K562 (cell line): ENCODE measurements around the gene LSM8. TPM values are rescaled to one million over a fixed set of nuclear protein-coding genes. Genes with fewer than 3 reads are reported as not detected.

ENCODE experiments used
- ARID1B ChIP-seq: fragments of 450-650 bp; IDR thresholded peaks from 2 replicates; pipeline ENCODE4 v1.6.1; 2016; ENCODE audit warnings: antibody characterized with exemption, mild to moderate bottlenecking, inconsistent platforms
- ARNT ChIP-seq, 2 experiments: fragments of 450-650 bp; IDR thresholded peaks; 2 replicates each; pipeline ENCODE4 v1.6.1; 2016; ENCODE audit warnings: mild to moderate bottlenecking in 1 of 2
- CREB5 ChIP-seq: fragments of 250-450 bp; sonication (Bioruptor Pico); IDR thresholded peaks from 2 replicates; pipeline ENCODE4 v1.5.0; 2020; ENCODE audit warnings: mild to moderate bottlenecking
- GABPB1 ChIP-seq: sonication (generic); formaldehyde crosslinking; IDR thresholded peaks from 2 replicates; pipeline ENCODE4 v1.8.0; 2022; ENCODE audit warnings: mild to moderate bottlenecking, missing genetic modification reagents
- GATA2 ChIP-seq: sonication (generic); formaldehyde crosslinking; IDR thresholded peaks from 2 replicates; pipeline ENCODE4 v1.4.0; 2020; ENCODE audit warnings: mild to moderate bottlenecking, missing genetic modification reagents
- GMEB1 ChIP-seq: fragments of 250-450 bp; sonication (Bioruptor Pico); IDR thresholded peaks from 2 replicates; pipeline ENCODE4 v1.4.0; 2020; ENCODE audit warnings: mild to moderate bottlenecking
- GTF2A2 ChIP-seq: IDR thresholded peaks from 2 replicates; pipeline ENCODE4 v1.6.1; 2016; ENCODE audit warnings: mild to moderate bottlenecking, missing genetic modification characterization, missing compliant biosample characterization
- JUND ChIP-seq, 2 experiments: IDR thresholded peaks; 2 replicates in 1 of 2; 3 replicates in 1 of 2; pipeline ENCODE4 v1.6.1; 2011; ENCODE audit warnings: borderline replicate concordance in 2 of 2, low read depth in 2 of 2, low read length in 2 of 2, improper control_type of control experiment in 1 of 2, missing biosample characterization in 1 of 2, missing genetic modification characterization in 1 of 2, missing genetic modification reagents in 1 of 2
- KHSRP ChIP-seq: fragments of 450-650 bp; IDR thresholded peaks from 2 replicates; pipeline ENCODE4 v1.6.1; 2017
- KLF10 ChIP-seq: fragments of 250-450 bp; sonication (Bioruptor Pico); IDR thresholded peaks from 2 replicates; pipeline ENCODE4 v1.6.1; 2021; ENCODE audit warnings: matching md5 sums
- KLF13 ChIP-seq: fragments of 450-650 bp; IDR thresholded peaks from 2 replicates; pipeline ENCODE4 v1.6.1; 2016; ENCODE audit warnings: missing genetic modification characterization, low read depth, mild to moderate bottlenecking, missing compliant biosample characterization, moderate library complexity, borderline replicate concordance
- MAFK ChIP-seq: IDR thresholded peaks from 2 replicates; pipeline ENCODE4 v1.6.1; 2011; ENCODE audit warnings: low read length, improper control_type of control experiment
- MCM5 ChIP-seq: fragments of 450-650 bp; IDR thresholded peaks from 2 replicates; pipeline ENCODE4 v1.6.1; 2016; ENCODE audit warnings: low read depth
- MXD1 ChIP-seq: fragments of 250-450 bp; sonication (Bioruptor Pico); IDR thresholded peaks from 2 replicates; pipeline ENCODE4 v1.8.0; 2021; ENCODE audit warnings: borderline replicate concordance, mild to moderate bottlenecking, moderate library complexity; ENCODE audit not compliant: poor library complexity, severe bottlenecking
- NFE2 ChIP-seq: IDR thresholded peaks from 2 replicates; pipeline ENCODE4 v1.6.1; 2014; ENCODE audit warnings: antibody characterized with exemption, low read depth
- NR0B1 ChIP-seq: fragments of 450-650 bp; IDR thresholded peaks from one replicate; pipeline ENCODE4 v1.6.1; 2018; ENCODE audit warnings: mild to moderate bottlenecking, moderate library complexity; ENCODE audit not compliant: partially characterized antibody
- RFX7 ChIP-seq: fragments of 250-450 bp; sonication (Bioruptor Pico); IDR thresholded peaks from 2 replicates; pipeline ENCODE4 v1.5.1; 2021; ENCODE audit warnings: mild to moderate bottlenecking
- SMAD4 ChIP-seq: fragments of 250-450 bp; sonication (Bioruptor Pico); conservative IDR thresholded peaks from 2 replicates; pipeline ENCODE4 v1.8.0; 2021; ENCODE audit warnings: inconsistent platforms, mild to moderate bottlenecking, moderate library complexity
- SOX6 ChIP-seq: fragments of 450-650 bp; IDR thresholded peaks from 2 replicates; pipeline ENCODE4 v1.6.1; 2014; ENCODE audit warnings: mild to moderate bottlenecking
- TAL1 ChIP-seq: fragments of 450-650 bp; IDR thresholded peaks from 2 replicates; pipeline ENCODE4 v1.6.1; 2016; ENCODE audit warnings: mild to moderate bottlenecking
- TSC22D4 ChIP-seq: fragments of 450-650 bp; IDR thresholded peaks from 2 replicates; pipeline ENCODE4 v1.6.1; 2016; ENCODE audit warnings: missing genetic modification characterization, missing biosample characterization, control low read depth
- WHSC1 ChIP-seq: IDR thresholded peaks from one replicate; pipeline ENCODE4 v1.6.1; 2012; ENCODE audit warnings: low read length, control low read depth, inconsistent platforms
- ZFP36 ChIP-seq: fragments of 150-350 bp; IDR thresholded peaks from 2 replicates; pipeline ENCODE4 v1.6.1; 2018; ENCODE audit warnings: low read length, low read depth; ENCODE audit not compliant: partially characterized antibody
- ZNF232 ChIP-seq: sonication (generic); formaldehyde crosslinking; IDR thresholded peaks from 2 replicates; pipeline ENCODE4 v1.8.0; 2022; ENCODE audit warnings: mild to moderate bottlenecking, missing genetic modification reagents
- ZNF586 ChIP-seq: fragments of 450-650 bp; formaldehyde crosslinking; conservative IDR thresholded peaks from 2 replicates; pipeline ENCODE4 v1.4.0; 2020; ENCODE audit warnings: mild to moderate bottlenecking, moderate library complexity
- polyA plus RNA-seq, 8 experiments: library from polyadenylated mRNA; depleted of rRNA in 4 of 8; stranded (reverse) in 5 of 8; unstranded in 3 of 8; fragments of >200 nt; fragmentation: Nextera tagmentation in 2 of 8; fragmentation: Illumina TruSeq in 1 of 8; extraction: Ambion mirVana in 2 of 8; extraction: Trizol in 1 of 8; gene quantifications; 2 replicates each; pipeline versions ENCODE4 v1.2.1 to v1.2.3, GENCODE V29; 2011 to 2014; ENCODE audit warnings: inconsistent platforms in 1 of 8, missing spikeins in 1 of 8
- total RNA-seq, 7 experiments: library from RNA; depleted of rRNA in 6 of 7; stranded (reverse); fragments of >200 nt in 6 of 7; fragmentation: Illumina TruSeq in 2 of 7; extraction: Trizol in 2 of 7; gene quantifications; 2 replicates each; pipeline versions ENCODE4 v1.2.1 to v1.2.3, GENCODE V29; 2011 to 2021; ENCODE audit warnings: low replicate concordance in 1 of 7

LSM8 gene
- total and polyA plus RNA-seq, 9 of the 15 experiments (the other 6 are each of a cell fraction or from before 2014, with no cell fraction given) = 81.5 to 340 (median 180) TPM

GRCh38 chr7:118218413-118219156 is 34.6 kb downstream of the LSM8 start (continued):
- TF ChIP-seq ARID1B (peak; percentile 75; the same call in 1 of the 2 replicates), MAFK (no peak), ZNF586 (CRISPR knock-in tag) (peak; percentile 81), KLF13 (tag) (no peak), WHSC1 (no peak), CREB5 (CRISPR knock-in tag) (0 out of 2 replicates have a peak, but pooled peaks have one; percentile 2), ZNF232 (no peak), SOX6 (peak; percentile 52; the same call in 1 of the 2 replicates), GABPB1 (CRISPR knock-in tag) (no peak), TAL1 (peak; percentile 65), ARNT (IDR thresholded peaks at IDR 0.05) (no peak), GMEB1 (CRISPR knock-in tag) (no peak), JUND (IDR thresholded peaks at IDR 0.05; ENCODE audit: borderline replicate concordance, low read depth, low read length) (peak; percentile 44; the same call in 1 of the 2 replicates), JUND (tag; IDR thresholded peaks at IDR 0.05; ENCODE audit: borderline replicate concordance, low read depth, low read length) (no peak), RFX7 (CRISPR knock-in tag) (no peak), ZFP36 (no peak), MCM5 (no peak), KLF10 (CRISPR knock-in tag) (no peak), NFE2 (no peak), MXD1 (CRISPR knock-in tag) (no peak), NR0B1 (no peak), GATA2 (CRISPR knock-in tag) (no peak), KHSRP (no peak), GTF2A2 (tag) (no peak), TSC22D4 (tag) (no peak), SMAD4 (CRISPR knock-in tag) (0 out of 2 replicates have a peak, but pooled peaks have one; percentile 7)
